ENCODE data around the gene CLEC4D.

- TF ChIP-seq FOXA1 (IDR thresholded peaks at IDR 0.05) (no peak), SUZ12 (IDR thresholded peaks at IDR 0.05) (no peak), FOXM1 (IDR thresholded peaks at IDR 0.05; ENCODE audit: borderline replicate concordance) (no peak), SP1 (IDR thresholded peaks at IDR 0.05) (no peak), HDGF (IDR thresholded peaks at IDR 0.05; ENCODE audit: borderline replicate concordance) (no peak), L3MBTL2 (conservative IDR thresholded peaks at IDR 0.05) (no peak), FOXK2 (IDR thresholded peaks at IDR 0.05) (no peak), PKNOX1 (IDR thresholded peaks at IDR 0.05) (no peak), BHLHE40 (IDR thresholded peaks at IDR 0.05; ENCODE audit: borderline replicate concordance) (no peak), ELF4 (IDR thresholded peaks at IDR 0.05) (no peak), TARDBP (IDR thresholded peaks at IDR 0.05) (no peak), NFRKB (IDR thresholded peaks at IDR 0.05) (no peak)
Observed at GRCh38 chr12:8475508-8476203, 37.6 kb upstream of the CLEC4D start.
